ENCODE results near the gene OR9Q1.
"Not testable (repeated sequence)": the region's sequence is repeated elsewhere in the genome, so short reads cannot be mapped to it uniquely, and the experiment has no call there.

The OR9Q1 gene

GRCh38 chr11:58133309-58134076 is 109.8 kb downstream of the OR9Q1 start:
- DNase-seq (ENCODE audit: low read depth, low spot score): no peak

- DNase-seq (ENCODE audit: low read depth, low spot score): no peak
Measured at GRCh38 chr11:58134151-58134550, 110.5 kb downstream of the OR9Q1 start.

GRCh38 chr11:58135171-58135570 is 111.5 kb downstream of the OR9Q1 start:
- no peak for DNase-seq (ENCODE audit: low read depth, low spot score)

- DNase-seq (ENCODE audit: low read depth, low spot score): no peak
Measured at GRCh38 chr11:58142761-58143160, 119.1 kb downstream of the OR9Q1 start.

GRCh38 chr11:58152781-58153180 is 129.1 kb downstream of the OR9Q1 start:
- no peak for DNase-seq (ENCODE audit: low read depth, low spot score)

- no peak for DNase-seq (ENCODE audit: low read depth, low spot score)
Measured at GRCh38 chr11:58164389-58164788, 140.7 kb downstream of the OR9Q1 start.

- no peak for DNase-seq (ENCODE audit: low read depth, low spot score)
Measured at GRCh38 chr11:58164990-58165389, 141.3 kb downstream of the OR9Q1 start.

- DNase-seq (ENCODE audit: low read depth, low spot score): no peak
Measured at GRCh38 chr11:58165504-58166106, 141.9 kb downstream of the OR9Q1 start.

GRCh38 chr11:58177409-58178054 is 153.9 kb downstream of the OR9Q1 start:
- DNase-seq (ENCODE audit: low read depth, low spot score): no peak

- no peak for DNase-seq (ENCODE audit: low read depth, low spot score)
Measured at GRCh38 chr11:58178444-58178843, 154.8 kb downstream of the OR9Q1 start.

GRCh38 chr11:58179648-58180047 is 156.0 kb downstream of the OR9Q1 start:
- no peak for DNase-seq (ENCODE audit: low read depth, low spot score)

- DNase-seq (ENCODE audit: low read depth, low spot score): no peak
Measured at GRCh38 chr11:58186938-58187337, 163.3 kb downstream of the OR9Q1 start.

- DNase-seq (ENCODE audit: low read depth, low spot score): no peak
Measured at GRCh38 chr11:58188770-58189169, 165.1 kb downstream of the OR9Q1 start, which contains the start of gene OR9Q2. Gene OR9Q2, plus strand, starts transcription at chr11:58189070. Its CDS starts 1,421 bp downstream, at chr11:58190491.

GRCh38 chr11:58192229-58192628 is 168.5 kb downstream of the OR9Q1 start:
- DNase-seq (ENCODE audit: low read depth, low spot score): no peak

GRCh38 chr11:58193391-58193790 is 169.7 kb downstream of the OR9Q1 start:
- no peak for DNase-seq (ENCODE audit: low read depth, low spot score)

- DNase-seq (ENCODE audit: low read depth, low spot score): no peak
Measured at GRCh38 chr11:58195939-58196338, 172.3 kb downstream of the OR9Q1 start.

- no peak for DNase-seq (ENCODE audit: low read depth, low spot score)
Measured at GRCh38 chr11:58199271-58199670, 175.6 kb downstream of the OR9Q1 start.

GRCh38 chr11:58204042-58204441 is 180.4 kb downstream of the OR9Q1 start, which contains the start of gene OR1S2:
Gene OR1S2, minus strand, starts transcription at chr11:58204142. Its CDS starts 0 bp downstream, at chr11:58204142.
- no peak for DNase-seq (ENCODE audit: low read depth, low spot score)

GRCh38 chr11:58212420-58212819 is 188.7 kb downstream of the OR9Q1 start, which contains the start of gene OR1S1:
Gene OR1S1, plus strand, starts transcription at chr11:58212720.
- not testable (repeated sequence) for DNase-seq (ENCODE audit: low read depth, low spot score)

GRCh38 chr11:58216476-58216875 is 192.8 kb downstream of the OR9Q1 start:
- no peak for DNase-seq (ENCODE audit: low read depth, low spot score)

- DNase-seq (ENCODE audit: low read depth, low spot score): no peak
Measured at GRCh38 chr11:58222721-58223120, 199.0 kb downstream of the OR9Q1 start.

GRCh38 chr11:58227956-58228615 is 204.4 kb downstream of the OR9Q1 start:
- no peak for DNase-seq (ENCODE audit: low read depth, low spot score)

Data from ELF-1 (cell line).